ENCODE results near the gene SLC12A7. TPM values are rescaled to one million over a fixed set of nuclear protein-coding genes. Genes with fewer than 3 reads are reported as not detected.

SLC12A7 gene
- total and polyA plus RNA-seq, 9 donors = 5.9 to 33.9 (median 23.0) TPM

DNA sequence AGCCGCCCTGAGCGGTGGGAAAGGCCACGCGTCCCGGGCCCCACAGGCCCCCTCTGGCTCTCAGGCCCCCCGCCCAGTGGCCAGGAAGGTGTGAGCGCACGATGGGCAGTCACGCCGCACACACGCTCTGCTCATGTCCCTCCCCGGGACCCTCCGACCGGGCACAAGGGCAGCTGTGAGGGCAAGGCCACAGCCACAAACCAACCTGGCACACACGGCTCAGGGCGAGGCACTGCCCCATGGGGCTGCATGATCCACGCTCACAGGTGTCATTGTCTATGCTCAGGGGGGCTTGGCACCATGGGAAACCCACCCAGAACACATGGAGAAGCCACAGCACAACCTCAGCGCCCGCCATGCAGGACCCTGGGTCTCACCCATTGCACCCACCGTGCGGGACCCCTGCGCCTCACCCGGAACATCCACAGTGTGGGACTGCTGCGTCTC, 51.3 kb downstream of the SLC12A7 start:
- TF ChIP-seq EP300 (IDR thresholded peaks at IDR 0.05) = no peak
- no peak for TF ChIP-seq POLR2A (IDR thresholded peaks at IDR 0.05)
- TF ChIP-seq, protein P1, sequence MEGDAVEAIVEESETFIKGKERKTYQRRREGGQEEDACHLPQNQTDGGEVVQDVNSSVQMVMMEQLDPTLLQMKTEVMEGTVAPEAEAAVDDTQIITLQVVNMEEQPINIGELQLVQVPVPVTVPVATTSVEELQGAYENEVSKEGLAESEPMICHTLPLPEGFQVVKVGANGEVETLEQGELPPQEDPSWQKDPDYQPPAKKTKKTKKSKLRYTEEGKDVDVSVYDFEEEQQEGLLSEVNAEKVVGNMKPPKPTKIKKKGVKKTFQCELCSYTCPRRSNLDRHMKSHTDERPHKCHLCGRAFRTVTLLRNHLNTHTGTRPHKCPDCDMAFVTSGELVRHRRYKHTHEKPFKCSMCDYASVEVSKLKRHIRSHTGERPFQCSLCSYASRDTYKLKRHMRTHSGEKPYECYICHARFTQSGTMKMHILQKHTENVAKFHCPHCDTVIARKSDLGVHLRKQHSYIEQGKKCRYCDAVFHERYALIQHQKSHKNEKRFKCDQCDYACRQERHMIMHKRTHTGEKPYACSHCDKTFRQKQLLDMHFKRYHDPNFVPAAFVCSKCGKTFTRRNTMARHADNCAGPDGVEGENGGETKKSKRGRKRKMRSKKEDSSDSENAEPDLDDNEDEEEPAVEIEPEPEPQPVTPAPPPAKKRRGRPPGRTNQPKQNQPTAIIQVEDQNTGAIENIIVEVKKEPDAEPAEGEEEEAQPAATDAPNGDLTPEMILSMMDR (IDR thresholded peaks at IDR 0.05) = no peak
- Histone ChIP-seq H3K4me3 (no peak overlapping the region), H3K36me3 (no peaks in the 10 kb centered on the region), H3K9me3 (no peaks in the 10 kb centered on the region), H3K4me1 (ENCODE audit: insufficient read depth) (no peaks in the 10 kb centered on the region), H3K27ac (no peak overlapping the region), H3K27me3 (no peaks in the 10 kb centered on the region)
- WGBS, 3 donors = 82 to 84% (median 83%) methylated on average over 24 of the region's 24 CpGs
- DNase-seq = peak in 1 of 5 donors; percentile 17
- intact Hi-C loops (cut with DNase I) = no loop called here

DNA sequence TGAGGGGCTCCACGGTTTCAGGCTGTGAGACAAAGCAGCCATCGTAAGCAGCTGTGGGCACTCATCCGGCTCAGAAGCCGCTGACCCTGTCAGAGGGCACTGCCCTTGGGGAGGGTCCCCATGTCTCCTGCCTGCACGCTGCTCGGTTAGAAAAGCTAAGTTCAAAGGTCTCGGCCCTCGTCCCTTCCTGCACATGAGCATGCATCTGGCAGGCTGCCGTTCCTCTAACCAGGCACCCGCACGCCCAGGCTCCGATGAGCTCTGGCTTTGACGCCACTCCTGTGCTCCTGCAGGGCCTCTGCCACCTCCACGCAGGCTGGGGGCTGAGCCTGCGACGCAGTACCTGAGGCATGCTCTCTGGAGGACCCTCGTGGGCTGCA, 52.0 kb downstream of the SLC12A7 start:
- H3K9me3 ChIP-seq = no peaks in the 10 kb centered on the region
- H3K27me3 ChIP-seq = no peaks in the 10 kb centered on the region
- no peaks in the 10 kb centered on the region for H3K36me3 ChIP-seq
- no peak overlapping the region for H3K4me3 ChIP-seq
- no peaks in the 10 kb centered on the region for H3K4me1 ChIP-seq (ENCODE audit: insufficient read depth)
- no peak overlapping the region for H3K27ac ChIP-seq
- TF ChIP-seq EP300 (IDR thresholded peaks at IDR 0.05) = no peak
- TF ChIP-seq, protein P1 (IDR thresholded peaks at IDR 0.05) = no peak
- TF ChIP-seq POLR2A (IDR thresholded peaks at IDR 0.05) = no peak
- WGBS, 3 donors = 79 to 84% (median 83%) methylated on average over 17 of the region's 17 CpGs
- intact Hi-C loops (cut with DNase I) = no loop called here
- peak in 1 of 5 donors; percentile 7 for DNase-seq

DNA sequence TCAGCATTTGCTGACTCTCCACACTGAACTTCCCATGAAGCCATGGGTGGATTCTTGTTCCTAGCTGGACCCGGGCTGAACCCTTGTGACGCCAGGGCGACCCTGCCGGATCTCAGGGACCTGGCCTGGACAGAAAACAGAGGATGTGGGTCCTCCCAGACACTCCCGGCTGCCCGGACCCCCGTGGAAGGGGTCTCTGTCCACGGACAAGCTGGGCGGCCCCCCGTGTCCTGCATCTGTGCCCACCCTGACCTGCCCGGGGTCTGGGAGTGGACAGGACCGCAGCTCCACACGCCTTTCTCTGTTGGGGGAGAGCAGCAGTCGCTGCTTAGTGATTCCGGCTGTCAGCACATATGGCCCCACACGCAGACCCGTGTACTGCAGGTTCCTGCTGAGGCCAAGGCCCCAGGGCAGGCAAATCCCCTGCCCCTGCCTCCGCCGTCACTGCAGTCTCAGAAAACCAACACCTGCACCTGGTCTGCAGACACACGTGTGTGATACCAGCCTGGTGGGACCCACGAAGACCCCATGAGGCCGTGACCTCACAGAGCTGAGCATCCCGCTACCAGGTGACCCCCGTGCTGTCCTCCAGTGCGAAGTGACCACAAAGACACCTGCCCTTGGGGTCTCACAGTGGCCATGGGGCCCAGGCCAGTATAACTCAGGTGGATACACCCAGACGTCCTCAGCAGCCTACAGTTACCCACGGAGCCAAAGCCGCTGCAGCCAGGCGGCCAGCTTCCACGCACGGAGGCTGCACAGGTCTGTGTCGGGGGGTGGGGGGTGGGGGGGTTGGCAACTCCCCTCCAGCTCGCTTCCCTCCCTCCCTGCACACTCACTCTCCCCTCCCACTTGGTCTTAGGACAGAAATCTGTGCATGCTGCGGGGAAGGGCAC, 52.6 kb downstream of the SLC12A7 start:
- Histone ChIP-seq H3K36me3 (no peaks in the 10 kb centered on the region), H3K27ac (no peak overlapping the region), H3K4me1 (ENCODE audit: insufficient read depth) (no peaks in the 10 kb centered on the region), H3K9me3 (no peaks in the 10 kb centered on the region), H3K27me3 (no peaks in the 10 kb centered on the region), H3K4me3 (no peak overlapping the region)
- DNase-seq = peak in 1 of 5 donors; percentile 19
- TF ChIP-seq, protein P1 (IDR thresholded peaks at IDR 0.05) = no peak
- no peak for TF ChIP-seq EP300 (IDR thresholded peaks at IDR 0.05)
- no peak for TF ChIP-seq POLR2A (IDR thresholded peaks at IDR 0.05)
- WGBS, 3 donors = 87 to 89% (median 89%) methylated on average over 34 of the region's 34 CpGs
- intact Hi-C loops (cut with DNase I) = no loop called here

DNA sequence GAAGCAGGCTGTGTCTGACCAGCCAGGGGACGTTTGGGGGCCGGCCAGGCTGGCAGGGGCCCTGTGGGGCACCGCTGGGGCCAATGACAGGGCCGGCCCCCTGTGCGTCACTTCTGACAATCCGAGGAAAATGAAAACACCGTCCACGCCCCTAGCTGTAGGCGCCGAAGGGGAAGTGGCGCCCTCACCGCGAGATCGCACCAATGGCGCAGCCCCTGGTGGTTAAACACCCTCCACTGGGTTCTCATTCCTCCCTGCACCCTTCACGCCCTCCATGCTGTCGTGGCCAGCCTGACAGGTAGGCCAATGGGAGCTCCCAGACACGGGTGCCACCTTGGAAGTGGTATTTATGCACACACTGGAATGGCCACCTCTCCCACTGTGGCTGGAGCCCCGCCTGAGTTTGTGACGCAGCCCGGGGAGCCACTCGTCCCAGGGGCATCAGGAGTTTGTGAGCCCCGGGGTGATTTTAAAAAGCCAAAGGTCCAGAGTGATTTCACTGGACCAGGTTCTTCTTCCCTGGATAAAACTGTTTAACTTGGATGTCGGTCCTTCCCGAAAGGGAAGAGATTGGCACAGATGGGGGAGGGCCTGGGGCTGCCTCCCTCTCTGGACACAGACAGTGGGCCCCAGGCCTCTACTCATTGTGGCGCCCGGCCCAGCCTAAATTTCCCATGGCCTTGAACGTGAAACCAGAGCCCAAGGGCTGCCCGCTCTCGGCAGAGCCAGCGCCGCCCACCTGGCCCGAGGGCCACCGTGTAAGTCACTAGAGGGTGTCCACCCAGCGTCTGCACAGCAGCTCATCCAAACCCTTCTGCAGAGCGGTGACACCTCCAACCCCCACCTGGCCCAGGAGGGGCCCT, 53.5 kb downstream of the SLC12A7 start:
- Histone ChIP-seq H3K36me3 (no peaks in the 10 kb centered on the region), H3K27me3 (no peaks in the 10 kb centered on the region), H3K4me1 (ENCODE audit: insufficient read depth) (no peaks in the 10 kb centered on the region), H3K9me3 (no peaks in the 10 kb centered on the region), H3K27ac (no peak overlapping the region), H3K4me3 (no peak overlapping the region)
- WGBS, 3 donors = 87 to 93% (median 88%) methylated on average over 36 of the region's 36 CpGs
- TF ChIP-seq POLR2A (IDR thresholded peaks at IDR 0.05) (no peak), EP300 (IDR thresholded peaks at IDR 0.05) (no peak)
- TF ChIP-seq, protein P1 (IDR thresholded peaks at IDR 0.05) = no peak
- intact Hi-C loops (cut with DNase I) = no loop called here
- DNase-seq = peak in 1 of 5 donors; percentile 19

Measured in ovary (tissue), 9 donors.